Measurements from ENCODE around the gene COL18A1. TPM values are rescaled to one million over a fixed set of nuclear protein-coding genes. Genes with fewer than 3 reads are reported as not detected.
A peak's percentile ranks its signal among the peaks of the same experiment; 100 is the strongest.

COL18A1 gene
- total RNA-seq, 1 donor from 2014 or later, result 9.5 TPM

DNA sequence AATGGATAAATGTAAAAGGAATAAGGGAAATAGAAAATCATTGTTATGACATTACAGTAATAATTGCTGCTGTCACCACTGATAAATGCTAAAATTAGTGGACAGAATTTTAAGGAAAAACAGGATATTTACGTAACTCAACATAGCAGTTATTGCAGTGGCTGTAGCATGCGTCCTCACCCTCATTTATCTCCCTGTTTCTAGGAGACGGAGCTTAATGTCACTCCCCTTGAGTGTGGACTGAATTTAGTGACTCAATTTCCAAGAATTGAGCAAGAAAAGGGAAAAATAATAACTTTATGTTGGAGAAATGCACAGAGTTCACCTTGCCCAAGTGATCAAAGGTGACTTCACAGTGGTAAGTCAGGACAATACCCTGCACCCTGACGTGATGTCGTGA is 33.3 kb upstream of the COL18A1 start:
- H3K36me3 Mint-ChIP-seq (ENCODE audit: unreplicated experiment), result no peaks in the 10 kb centered on the region
- H3K4me1 Mint-ChIP-seq (ENCODE audit: low read depth, unreplicated experiment), result peaks cover 8% of the 10 kb centered on the region
- no peak overlapping the region for H3K27ac Mint-ChIP-seq (ENCODE audit: unreplicated experiment)
- TF ChIP-seq CTCF (IDR thresholded peaks at IDR 0.05; ENCODE audit: partially characterized antibody, unreplicated experiment), result no peak
- peaks cover 6% of the 10 kb centered on the region for H3K9me3 Mint-ChIP-seq (ENCODE audit: unreplicated experiment)
- no peak overlapping the region for H3K4me3 Mint-ChIP-seq (ENCODE audit: unreplicated experiment)
- H3K27me3 Mint-ChIP-seq (ENCODE audit: unreplicated experiment), result no peaks in the 10 kb centered on the region
- no peak for DNase-seq

GRCh38 chr21:45372732-45373355 is 32.1 kb upstream of the COL18A1 start:
- no peak for TF ChIP-seq CTCF (IDR thresholded peaks at IDR 0.05; ENCODE audit: partially characterized antibody, unreplicated experiment)
- H3K36me3 Mint-ChIP-seq (ENCODE audit: unreplicated experiment), result peaks cover 7% of the 10 kb centered on the region
- no peak overlapping the region for H3K4me3 Mint-ChIP-seq (ENCODE audit: unreplicated experiment)
- peaks cover 3% of the 10 kb centered on the region for H3K4me1 Mint-ChIP-seq (ENCODE audit: low read depth, unreplicated experiment)
- H3K27me3 Mint-ChIP-seq (ENCODE audit: unreplicated experiment), result peaks cover 3% of the 10 kb centered on the region
- no peak overlapping the region for H3K27ac Mint-ChIP-seq (ENCODE audit: unreplicated experiment)
- H3K9me3 Mint-ChIP-seq (ENCODE audit: unreplicated experiment), result peaks cover 12% of the 10 kb centered on the region
- peak; percentile 1 for DNase-seq

DNA sequence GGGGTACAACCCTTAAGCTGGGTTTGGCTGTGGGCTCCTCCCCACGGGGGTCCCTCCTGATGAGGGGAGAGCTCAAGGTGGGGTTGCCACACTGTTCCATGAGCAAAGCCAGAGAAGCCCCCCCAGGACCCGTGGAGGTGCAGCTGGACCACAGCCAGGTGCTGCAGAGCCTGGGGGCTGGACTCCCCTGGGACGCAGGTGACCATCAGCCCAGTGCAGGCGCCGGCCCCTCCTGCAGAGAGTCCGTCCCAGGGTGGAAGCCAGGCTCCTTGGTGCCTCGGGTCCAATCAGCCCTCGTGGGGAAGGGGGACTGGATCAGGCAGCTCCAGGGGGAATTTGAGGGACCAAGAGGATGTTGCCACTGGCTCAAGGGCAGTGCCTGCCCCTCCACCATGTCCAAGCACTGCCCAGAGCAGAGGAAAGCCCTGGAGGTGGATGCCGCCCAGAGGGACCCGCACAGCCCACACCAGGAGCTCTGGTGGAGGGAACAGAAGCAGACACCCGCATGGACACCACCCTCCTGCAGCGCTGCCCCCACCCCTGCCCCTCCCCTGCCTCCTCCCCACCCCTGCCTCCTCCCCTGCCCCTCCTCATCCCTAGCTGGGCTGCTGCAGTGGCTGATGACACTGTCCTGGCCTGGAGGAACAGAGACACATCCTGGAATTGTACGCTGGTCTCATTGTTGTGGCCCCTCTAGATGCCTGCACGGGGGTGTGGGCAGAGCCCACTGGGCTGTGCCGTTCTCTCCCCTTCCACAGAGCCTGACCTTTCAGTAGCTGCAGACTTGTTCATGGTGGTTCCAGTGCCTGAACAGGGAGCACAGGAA is 30.8 kb upstream of the COL18A1 start:
- Mint-ChIP-seq H3K27me3 (ENCODE audit: unreplicated experiment) (peaks cover 3% of the 10 kb centered on the region), H3K27ac (ENCODE audit: unreplicated experiment) (no peak overlapping the region), H3K36me3 (ENCODE audit: unreplicated experiment) (peaks cover 7% of the 10 kb centered on the region), H3K9me3 (ENCODE audit: unreplicated experiment) (peaks cover 15% of the 10 kb centered on the region), H3K4me1 (ENCODE audit: low read depth, unreplicated experiment) (peaks cover 3% of the 10 kb centered on the region), H3K4me3 (ENCODE audit: unreplicated experiment) (no peak overlapping the region)
- DNase-seq, result peak; percentile 3
- no peak for TF ChIP-seq CTCF (IDR thresholded peaks at IDR 0.05; ENCODE audit: partially characterized antibody, unreplicated experiment)

DNA sequence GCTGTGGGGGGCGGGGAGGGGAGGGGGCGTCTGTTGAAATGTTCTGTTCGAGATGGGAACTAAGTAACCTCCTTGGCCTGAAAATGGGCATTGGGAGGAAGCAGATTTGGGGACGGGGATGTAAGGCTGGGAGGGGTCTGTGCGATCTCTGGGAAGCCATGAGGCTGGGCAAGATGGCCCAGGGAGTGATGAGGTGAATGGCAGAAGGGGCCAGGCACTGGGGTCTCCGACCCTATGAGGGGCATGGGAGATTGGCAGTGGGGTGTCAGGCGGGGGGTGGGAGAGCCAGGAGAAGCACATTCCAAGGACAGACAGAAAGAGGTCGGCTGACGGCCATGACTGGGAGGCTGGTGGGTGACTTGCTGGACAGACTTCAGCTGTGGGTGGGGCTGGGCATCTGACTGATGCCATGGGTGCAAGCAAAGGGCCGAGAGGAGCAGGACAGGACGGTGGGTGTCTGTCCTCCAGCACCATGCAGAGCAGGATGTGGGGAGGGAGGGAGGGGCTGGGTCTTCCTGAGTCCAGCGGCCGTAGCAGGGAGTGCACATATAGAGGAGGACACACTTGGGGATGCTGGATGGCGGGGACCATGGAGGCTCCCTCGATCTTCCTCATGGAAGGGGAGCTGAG is 30.0 kb upstream of the COL18A1 start:
- Mint-ChIP-seq H3K9me3 (ENCODE audit: unreplicated experiment) (peaks cover 19% of the 10 kb centered on the region), H3K4me1 (ENCODE audit: low read depth, unreplicated experiment) (peaks cover 3% of the 10 kb centered on the region), H3K4me3 (ENCODE audit: unreplicated experiment) (no peak overlapping the region), H3K27ac (ENCODE audit: unreplicated experiment) (no peak overlapping the region), H3K27me3 (ENCODE audit: unreplicated experiment) (peaks cover 7% of the 10 kb centered on the region), H3K36me3 (ENCODE audit: unreplicated experiment) (peaks cover 7% of the 10 kb centered on the region)
- DNase-seq, result peak; percentile 11
- no peak for TF ChIP-seq CTCF (IDR thresholded peaks at IDR 0.05; ENCODE audit: partially characterized antibody, unreplicated experiment)
